Osteocyte (in vitro differentiated cells): ENCODE results near the gene SP3. TPM values are rescaled to one million over a fixed set of nuclear protein-coding genes. Genes with fewer than 3 reads are reported as not detected.

Experiments
- DNase-seq: peaks from one replicate; pipeline ENCODE4 v3.0.0; 2021; ENCODE audit warnings: mixed read lengths; ENCODE audit not compliant: unreplicated experiment; ENCODE audit errors: extremely low spot score
- H3K27ac Mint-ChIP-seq: one replicate; pipeline ENCODE4 v1.8.0; 2021; ENCODE audit warnings: mild to moderate bottlenecking, mixed read lengths; ENCODE audit not compliant: unreplicated experiment
- H3K27me3 Mint-ChIP-seq: one replicate; pipeline ENCODE4 v1.8.0; 2021; ENCODE audit warnings: mixed read lengths; ENCODE audit not compliant: unreplicated experiment
- H3K36me3 Mint-ChIP-seq: one replicate; pipeline ENCODE4 v1.8.0; 2021; ENCODE audit warnings: mixed read lengths; ENCODE audit not compliant: unreplicated experiment
- H3K4me1 Mint-ChIP-seq: one replicate; pipeline ENCODE4 v1.8.0; 2021; ENCODE audit warnings: mixed read lengths; ENCODE audit not compliant: unreplicated experiment
- H3K4me3 Mint-ChIP-seq: one replicate; pipeline ENCODE4 v1.8.0; 2021; ENCODE audit warnings: mild to moderate bottlenecking, moderate library complexity, mixed read lengths; ENCODE audit not compliant: unreplicated experiment
- H3K9me3 Mint-ChIP-seq: one replicate; pipeline ENCODE4 v1.8.0; 2021; ENCODE audit warnings: mixed read lengths; ENCODE audit not compliant: unreplicated experiment
- CTCF ChIP-seq: fragments of 200-600 bp; sonication (generic); IDR thresholded peaks from 2 replicates; pipeline ENCODE4 v1.5.0; 2021; ENCODE audit warnings: antibody characterized with exemption, mild to moderate bottlenecking, moderate library complexity
- total RNA-seq: library from RNA; stranded (reverse); gene quantifications from 2 replicates; pipeline ENCODE4 v1.2.1, GENCODE V29; 2021

Gene SP3
- total RNA-seq, 1 donor from 2014 or later = 80.3 TPM

DNA sequence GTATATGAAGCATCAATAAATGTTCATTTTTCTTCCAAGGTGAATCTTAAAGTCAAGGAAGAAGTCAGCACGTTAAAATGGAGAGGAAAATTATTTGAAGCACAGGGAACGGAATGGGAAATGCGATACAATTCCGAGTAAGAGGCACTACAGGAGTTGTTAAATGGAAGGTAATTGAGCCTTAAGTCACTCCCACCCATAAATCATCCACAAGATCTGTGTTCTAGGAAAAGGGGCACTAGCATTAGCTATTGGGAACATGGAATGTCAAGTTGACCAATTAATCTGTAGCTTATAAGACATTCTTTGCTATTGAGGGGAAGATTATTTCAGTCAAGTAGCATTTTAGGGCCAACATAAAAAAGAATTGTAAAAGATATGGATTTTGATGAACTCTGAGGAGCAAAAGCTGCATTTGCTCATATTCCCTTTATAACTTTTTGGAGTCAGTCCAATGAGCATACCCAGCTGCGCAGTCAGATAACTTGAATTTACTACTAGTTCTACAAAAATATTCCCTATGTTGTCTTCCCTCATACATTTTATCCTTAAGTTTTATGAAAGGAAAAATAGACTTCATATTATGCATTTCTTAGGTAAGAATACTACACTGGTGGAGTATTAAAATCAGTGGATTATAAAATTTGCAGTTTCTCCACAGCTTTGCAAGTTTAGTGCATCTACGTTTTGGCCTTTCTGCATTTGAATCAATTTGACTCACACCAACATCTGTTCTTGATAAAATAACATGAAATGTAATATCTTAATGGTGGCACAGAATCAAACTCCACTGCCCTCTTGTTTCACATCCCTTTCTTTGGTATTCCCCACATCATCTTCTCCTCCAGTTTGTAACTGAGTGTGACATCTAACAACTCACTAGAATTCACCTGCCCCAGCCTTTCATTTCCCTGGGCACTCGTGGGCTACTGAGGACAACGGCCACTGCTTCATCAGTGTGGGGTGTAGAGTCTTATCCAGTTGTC, 95.6 kb downstream of the SP3 start:
- Mint-ChIP-seq H3K36me3 (no peaks in the 10 kb centered on the region), H3K27ac (no peak overlapping the region), H3K4me3 (no peak overlapping the region), H3K9me3 (no peaks in the 10 kb centered on the region), H3K27me3 (peaks cover 33% of the 10 kb centered on the region), H3K4me1 (peaks cover 10% of the 10 kb centered on the region)
- DNase-seq = no peak
- TF ChIP-seq CTCF = no peak

DNA sequence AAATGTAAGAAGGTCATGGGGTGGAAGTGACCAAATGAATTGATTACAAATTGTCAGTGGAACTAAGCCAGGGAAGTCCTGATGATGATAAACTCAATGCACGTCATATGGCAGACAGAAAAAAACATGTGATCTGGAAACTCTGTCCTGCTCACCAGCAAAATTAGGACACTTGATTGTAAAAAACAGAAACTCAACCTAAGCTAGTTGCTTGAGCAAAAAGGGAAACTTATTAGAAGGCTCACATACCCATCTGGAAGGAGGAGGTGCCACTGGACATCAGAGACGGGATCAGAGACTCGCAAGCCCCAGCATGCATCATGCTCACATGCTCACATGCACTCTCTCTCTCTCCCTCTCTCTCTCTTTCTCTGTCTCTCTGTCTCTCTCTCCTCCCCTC, 96.8 kb downstream of the SP3 start:
- no peak for TF ChIP-seq CTCF
- H3K27ac Mint-ChIP-seq = no peak overlapping the region
- H3K4me1 Mint-ChIP-seq = peaks cover 10% of the 10 kb centered on the region
- H3K4me3 Mint-ChIP-seq = no peak overlapping the region
- H3K9me3 Mint-ChIP-seq = no peaks in the 10 kb centered on the region
- no peak for DNase-seq
- peaks cover 30% of the 10 kb centered on the region for H3K27me3 Mint-ChIP-seq
- no peaks in the 10 kb centered on the region for H3K36me3 Mint-ChIP-seq

- no peak overlapping the region for H3K27ac Mint-ChIP-seq
- DNase-seq = no peak
- no peaks in the 10 kb centered on the region for H3K36me3 Mint-ChIP-seq
- no peak for TF ChIP-seq CTCF
- no peaks in the 10 kb centered on the region for H3K9me3 Mint-ChIP-seq
- peaks cover 10% of the 10 kb centered on the region for H3K4me1 Mint-ChIP-seq
- H3K27me3 Mint-ChIP-seq = peaks cover 33% of the 10 kb centered on the region
- no peak overlapping the region for H3K4me3 Mint-ChIP-seq
These were observed 98.1 kb downstream of the SP3 start for GRCh38 chr2:173866874-173867618.

GRCh38 chr2:173865971-173866873, 99.0 kb downstream of the SP3 start:
- Mint-ChIP-seq H3K9me3 (no peaks in the 10 kb centered on the region), H3K27me3 (peaks cover 25% of the 10 kb centered on the region), H3K4me1 (peaks cover 10% of the 10 kb centered on the region), H3K4me3 (no peak overlapping the region), H3K27ac (no peak overlapping the region), H3K36me3 (no peaks in the 10 kb centered on the region)
- DNase-seq = no peak
- TF ChIP-seq CTCF = no peak
